Natural killer cell (primary cell): ENCODE data around the gene GRK1. TPM values are rescaled to one million over a fixed set of nuclear protein-coding genes. Genes with fewer than 3 reads are reported as not detected.

Experiments used
- ATAC-seq, 3 donors: fragments of 150-1000 bp in 2 of 3; fragments of 200-7000 bp in 1 of 3; cut with Tn5 transposase; 1 replicate in 1 of 3; 2 replicates in 2 of 3; pipeline ENCODE4 v1.10.0; 2021; ENCODE audit warnings: mild to moderate bottlenecking in 2 of 3, moderate library complexity in 2 of 3
- DNase-seq, 2 donors: peaks; one replicate each; pipeline versions ENCODE4 v3.0.0 to v3.0.0-alpha.2; 2013 to 2021; ENCODE audit warnings: mixed read lengths in 1 of 2
- H3K27ac ChIP-seq: one replicate; pipeline ENCODE4 v1.5.1; 2013; ENCODE audit warnings: mild to moderate bottlenecking, low read length
- H3K27me3 ChIP-seq: one replicate; pipeline ENCODE4 v1.6.1; 2013; ENCODE audit warnings: low read length; ENCODE audit not compliant: control insufficient read depth, insufficient read depth
- H3K36me3 ChIP-seq: one replicate; pipeline ENCODE4 v1.6.1; 2013; ENCODE audit warnings: low read length; ENCODE audit not compliant: control insufficient read depth, insufficient read depth
- H3K4me1 ChIP-seq: one replicate; pipeline ENCODE4 v1.6.1; 2013; ENCODE audit warnings: low read length; ENCODE audit not compliant: control insufficient read depth, insufficient read depth
- H3K4me3 ChIP-seq: one replicate; pipeline ENCODE4 v1.5.1; 2013; ENCODE audit warnings: low read length
- H3K9me3 ChIP-seq: one replicate; pipeline ENCODE4 v1.6.1; 2013; ENCODE audit warnings: low read length; ENCODE audit not compliant: control insufficient read depth, insufficient read depth
- H3K27ac Mint-ChIP-seq, 2 donors: one replicate each; pipeline ENCODE4 v1.8.0; 2022; ENCODE audit warnings: mild to moderate bottlenecking in 2 of 2, mixed read lengths in 2 of 2, moderate library complexity in 1 of 2
- H3K27me3 Mint-ChIP-seq, 2 donors: one replicate each; pipeline ENCODE4 v1.8.0; 2022; ENCODE audit warnings: low read depth in 2 of 2, mixed read lengths in 2 of 2
- H3K36me3 Mint-ChIP-seq: one replicate; pipeline ENCODE4 v1.8.0; 2022; ENCODE audit warnings: mixed read lengths
- H3K4me1 Mint-ChIP-seq, 2 donors: one replicate each; pipeline ENCODE4 v1.8.0; 2022; ENCODE audit warnings: mixed read lengths in 2 of 2
- H3K4me3 Mint-ChIP-seq: one replicate; pipeline ENCODE4 v1.8.0; 2022; ENCODE audit warnings: mild to moderate bottlenecking, moderate library complexity, mixed read lengths
- H3K9me3 Mint-ChIP-seq, 2 donors: one replicate each; pipeline ENCODE4 v1.8.0; 2022; ENCODE audit warnings: mixed read lengths in 2 of 2
- WGBS: methylation state at CpG from one replicate; pipeline ENCODE4 v1.1.7; 2013; ENCODE audit warnings: missing lambda C conversion rate; ENCODE audit not compliant: insufficient coverage; 5-methylcytosine and 5-hydroxymethylcytosine counted together
- intact Hi-C: fragments of 100-400 bp; cut with micrococcal nuclease; formaldehyde crosslinking; loops from one replicate; pipeline ENCODE4 v1.14.2; 2022
- total RNA-seq, 4 donors: library from RNA; stranded (reverse); fragments of 120-200 nt in 1 of 4; gene quantifications; one replicate each; pipeline versions ENCODE4 v1.2.3 to v1.2.4, GENCODE V29; 2013 to 2022
- TF ChIP-seq, protein P1 (sequence below): fragments of 200-600 bp; IDR thresholded peaks from one replicate; pipeline ENCODE4 v1.8.0; 2022; ENCODE audit warnings: antibody characterized with exemption

Gene GRK1
- total RNA-seq, 3 donors from 2014 or later (not counting 1 experiment from before 2014, with no cell fraction given): not detected

DNA sequence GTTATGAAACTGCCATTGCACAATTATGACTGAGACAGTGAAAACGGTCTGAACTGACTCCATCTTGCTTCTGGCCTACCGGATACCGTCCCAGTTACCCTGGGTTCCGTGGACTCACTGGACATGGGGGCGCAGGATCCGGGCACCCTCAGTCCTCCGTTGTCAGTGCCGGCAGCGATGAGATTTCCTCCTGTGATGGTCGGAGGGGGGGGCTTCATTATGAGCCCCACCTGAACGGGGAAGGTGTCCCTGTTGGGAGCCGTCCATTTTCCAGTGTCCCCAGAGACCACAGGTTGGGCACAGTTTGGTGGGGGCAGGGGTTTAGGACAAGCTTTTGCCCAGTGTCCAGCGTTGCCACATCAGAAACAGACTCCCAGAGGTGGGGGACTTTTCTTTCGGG is 115.5 kb downstream of the GRK1 start:
- Histone ChIP-seq H3K27ac (no peak overlapping the region), H3K9me3 (no peaks in the 10 kb centered on the region), H3K4me3 (no peak overlapping the region), H3K36me3 (no peaks in the 10 kb centered on the region), H3K27me3 (peaks cover 3% of the 10 kb centered on the region), H3K4me1 (no peaks in the 10 kb centered on the region)
- ATAC-seq (no peak), DNase-seq (no peak)
- no peak overlapping the region for H3K4me3 Mint-ChIP-seq
- no peak overlapping the region for H3K27ac Mint-ChIP-seq
- H3K27me3 Mint-ChIP-seq: peaks cover 26 to 30% of the 10 kb centered on the region in 2 donors
- H3K36me3 Mint-ChIP-seq: no peaks in the 10 kb centered on the region
- intact Hi-C loops: no loop called here
- WGBS: 80% methylated on average over 14 of the region's 14 CpGs
- no peaks in the 10 kb centered on the region for H3K9me3 Mint-ChIP-seq
- no peaks in the 10 kb centered on the region for H3K4me1 Mint-ChIP-seq
- TF ChIP-seq, protein P1, sequence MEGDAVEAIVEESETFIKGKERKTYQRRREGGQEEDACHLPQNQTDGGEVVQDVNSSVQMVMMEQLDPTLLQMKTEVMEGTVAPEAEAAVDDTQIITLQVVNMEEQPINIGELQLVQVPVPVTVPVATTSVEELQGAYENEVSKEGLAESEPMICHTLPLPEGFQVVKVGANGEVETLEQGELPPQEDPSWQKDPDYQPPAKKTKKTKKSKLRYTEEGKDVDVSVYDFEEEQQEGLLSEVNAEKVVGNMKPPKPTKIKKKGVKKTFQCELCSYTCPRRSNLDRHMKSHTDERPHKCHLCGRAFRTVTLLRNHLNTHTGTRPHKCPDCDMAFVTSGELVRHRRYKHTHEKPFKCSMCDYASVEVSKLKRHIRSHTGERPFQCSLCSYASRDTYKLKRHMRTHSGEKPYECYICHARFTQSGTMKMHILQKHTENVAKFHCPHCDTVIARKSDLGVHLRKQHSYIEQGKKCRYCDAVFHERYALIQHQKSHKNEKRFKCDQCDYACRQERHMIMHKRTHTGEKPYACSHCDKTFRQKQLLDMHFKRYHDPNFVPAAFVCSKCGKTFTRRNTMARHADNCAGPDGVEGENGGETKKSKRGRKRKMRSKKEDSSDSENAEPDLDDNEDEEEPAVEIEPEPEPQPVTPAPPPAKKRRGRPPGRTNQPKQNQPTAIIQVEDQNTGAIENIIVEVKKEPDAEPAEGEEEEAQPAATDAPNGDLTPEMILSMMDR: no peak

DNA sequence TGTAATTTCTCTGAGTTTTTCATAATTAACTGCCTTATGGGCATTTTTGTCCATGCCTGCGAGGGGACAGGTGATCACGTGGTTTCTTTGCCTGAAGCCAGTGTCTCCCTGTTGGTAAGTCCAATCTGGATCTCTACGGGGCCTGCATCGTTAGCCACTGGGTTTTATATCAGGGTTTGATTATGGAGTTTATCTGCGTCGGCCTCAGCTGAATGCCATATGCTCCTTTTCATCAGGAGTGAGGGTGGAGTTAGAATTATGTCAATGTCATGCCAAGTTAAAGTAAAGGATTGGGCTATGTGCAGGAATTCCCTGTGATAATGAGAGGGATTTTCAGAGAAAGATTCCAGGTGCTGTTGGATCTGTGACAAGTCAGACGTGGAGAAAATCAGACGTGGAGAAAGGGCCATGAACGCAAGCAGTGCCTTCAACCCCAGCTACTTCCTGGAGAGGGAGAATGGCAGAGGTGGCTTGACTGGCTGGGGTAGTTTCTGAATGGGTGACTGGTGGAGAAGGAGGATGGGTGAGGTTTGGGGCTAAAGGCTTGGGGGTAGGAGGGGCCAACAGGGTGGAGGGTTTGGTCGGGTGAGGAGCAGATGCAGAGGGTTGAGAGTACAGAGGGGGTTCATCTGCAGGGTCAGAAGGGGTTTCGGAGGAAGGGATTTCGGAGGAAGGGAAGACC is 116.3 kb downstream of the GRK1 start:
- DNase-seq (no peak), ATAC-seq (no peak)
- H3K4me3 Mint-ChIP-seq: no peak overlapping the region
- H3K4me1 Mint-ChIP-seq: no peaks in the 10 kb centered on the region
- no peaks in the 10 kb centered on the region for H3K4me1 ChIP-seq
- H3K27ac ChIP-seq: no peak overlapping the region
- no peaks in the 10 kb centered on the region for H3K27me3 ChIP-seq
- intact Hi-C loops: no loop called here
- H3K36me3 Mint-ChIP-seq: no peaks in the 10 kb centered on the region
- H3K36me3 ChIP-seq: no peaks in the 10 kb centered on the region
- WGBS: 88% methylated on average over 12 of the region's 12 CpGs
- TF ChIP-seq, protein P1: no peak
- H3K9me3 ChIP-seq: no peaks in the 10 kb centered on the region
- no peak overlapping the region for H3K27ac Mint-ChIP-seq
- peaks cover 26 to 30% of the 10 kb centered on the region in 2 donors for H3K27me3 Mint-ChIP-seq
- H3K9me3 Mint-ChIP-seq: no peaks in the 10 kb centered on the region
- H3K4me3 ChIP-seq: no peak overlapping the region

DNA sequence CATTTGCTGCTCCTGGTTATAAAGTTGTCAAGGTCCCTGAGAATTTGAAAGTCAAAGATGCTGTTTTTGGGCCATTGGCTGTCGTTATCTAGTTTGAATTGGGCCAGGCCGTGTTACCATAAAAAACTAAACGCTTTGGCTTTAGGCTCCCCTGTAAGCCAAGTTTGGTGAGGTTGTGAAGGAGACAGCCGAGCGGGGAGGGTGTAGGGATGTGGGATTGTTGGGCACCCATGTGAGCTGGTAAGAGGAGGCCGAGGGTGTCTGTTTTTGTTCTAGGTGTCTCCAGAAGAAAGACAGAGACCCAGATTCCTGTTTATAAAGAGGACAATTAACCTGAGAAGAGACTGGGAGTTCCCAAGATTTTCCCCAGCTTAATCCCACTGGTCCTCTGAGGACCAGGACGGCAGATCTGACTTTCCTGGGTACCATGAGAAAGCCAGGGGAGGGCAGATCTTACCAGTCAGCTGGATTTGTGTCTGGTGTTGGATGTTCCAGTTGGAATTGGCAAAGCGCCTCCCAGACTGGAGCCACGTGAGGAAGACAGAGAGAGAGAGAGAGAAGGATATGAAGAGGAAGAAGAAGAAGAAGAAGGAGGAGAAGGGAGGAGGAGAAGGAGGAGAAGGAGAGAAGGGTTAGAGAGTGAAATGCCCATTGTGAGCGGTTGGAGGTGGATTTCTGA is 117.1 kb downstream of the GRK1 start:
- no peak for DNase-seq
- TF ChIP-seq, protein P1: no peak
- Histone ChIP-seq H3K4me1 (no peaks in the 10 kb centered on the region), H3K36me3 (no peaks in the 10 kb centered on the region), H3K27ac (no peak overlapping the region), H3K27me3 (no peaks in the 10 kb centered on the region), H3K4me3 (no peak overlapping the region), H3K9me3 (no peaks in the 10 kb centered on the region)
- H3K9me3 Mint-ChIP-seq: no peaks in the 10 kb centered on the region
- intact Hi-C loops: no loop called here
- H3K27ac Mint-ChIP-seq: no peak overlapping the region
- no peak overlapping the region for H3K4me3 Mint-ChIP-seq
- peaks cover 22% of the 10 kb centered on the region in 2 donors for H3K27me3 Mint-ChIP-seq
- no peaks in the 10 kb centered on the region for H3K4me1 Mint-ChIP-seq
- ATAC-seq: no peak
- WGBS: 78% methylated on average over 10 of the region's 10 CpGs
- H3K36me3 Mint-ChIP-seq: no peaks in the 10 kb centered on the region
